Fibroblast of lung (primary cell): Measurements from ENCODE around the gene SMAP1.

Experiments
- EZH2 ChIP-seq: IDR thresholded peaks from 2 replicates; pipeline ENCODE4 v1.5.1; 2012; ENCODE audit warnings: low read length, control low read depth, mild to moderate bottlenecking; ENCODE audit errors: missing control alignments
- TF ChIP-seq, protein P1 (sequence below), 2 donors: IDR thresholded peaks in 1 of 2; conservative IDR thresholded peaks in 1 of 2; 1 replicate in 1 of 2; 2 replicates in 1 of 2; pipeline ENCODE4 v1.5.1; 2011 to 2012; ENCODE audit warnings: low read length in 2 of 2, control low read depth in 1 of 2, inconsistent platforms in 1 of 2, low read depth in 1 of 2, mild to moderate bottlenecking in 1 of 2

DNA sequence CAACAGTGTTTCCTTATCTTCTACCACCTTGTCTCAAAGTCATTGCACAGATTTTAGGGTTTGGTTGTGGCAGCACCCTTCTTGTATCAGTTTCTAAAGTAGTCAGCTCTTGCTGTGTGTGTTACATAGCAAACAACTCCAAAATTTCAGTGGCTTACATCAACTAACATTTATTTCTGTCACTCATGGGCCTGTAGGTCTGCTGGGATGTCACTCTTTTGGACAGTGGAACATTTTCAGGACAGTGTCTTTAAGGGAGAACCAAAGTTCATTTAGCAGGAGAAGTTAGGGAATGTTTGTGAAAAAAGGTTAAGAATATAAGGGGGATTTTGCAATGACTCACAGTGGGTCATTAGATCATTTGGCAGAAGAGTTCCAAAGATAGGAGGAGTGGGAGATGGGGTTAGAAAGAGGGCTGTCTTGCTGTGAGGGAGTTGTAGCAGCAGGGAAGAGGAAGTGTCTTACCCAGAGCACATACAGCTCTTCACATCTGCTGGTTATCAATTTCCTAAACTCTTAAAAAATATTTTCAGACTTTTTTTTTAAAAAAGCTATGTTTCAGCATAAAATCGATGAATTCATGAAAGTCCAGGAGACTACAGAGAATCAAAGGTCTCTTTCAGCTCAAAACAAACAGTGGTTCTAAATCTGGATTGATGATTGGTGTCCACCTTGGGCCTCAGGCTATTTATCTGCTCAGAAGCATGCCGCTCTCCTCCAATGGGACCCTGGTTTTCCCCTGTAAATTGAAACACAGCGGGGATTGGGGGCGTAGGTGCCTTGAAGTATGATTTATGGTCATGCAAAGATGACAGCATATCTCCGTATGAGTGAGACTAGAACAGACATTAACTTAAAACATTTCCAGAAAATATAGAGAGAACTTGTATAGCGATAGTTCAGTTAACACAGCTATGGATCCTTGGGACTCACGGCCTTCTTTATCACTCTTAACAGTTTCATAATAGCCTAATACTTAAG, 171.9 kb downstream of the SMAP1 start:
- TF ChIP-seq, protein P1, sequence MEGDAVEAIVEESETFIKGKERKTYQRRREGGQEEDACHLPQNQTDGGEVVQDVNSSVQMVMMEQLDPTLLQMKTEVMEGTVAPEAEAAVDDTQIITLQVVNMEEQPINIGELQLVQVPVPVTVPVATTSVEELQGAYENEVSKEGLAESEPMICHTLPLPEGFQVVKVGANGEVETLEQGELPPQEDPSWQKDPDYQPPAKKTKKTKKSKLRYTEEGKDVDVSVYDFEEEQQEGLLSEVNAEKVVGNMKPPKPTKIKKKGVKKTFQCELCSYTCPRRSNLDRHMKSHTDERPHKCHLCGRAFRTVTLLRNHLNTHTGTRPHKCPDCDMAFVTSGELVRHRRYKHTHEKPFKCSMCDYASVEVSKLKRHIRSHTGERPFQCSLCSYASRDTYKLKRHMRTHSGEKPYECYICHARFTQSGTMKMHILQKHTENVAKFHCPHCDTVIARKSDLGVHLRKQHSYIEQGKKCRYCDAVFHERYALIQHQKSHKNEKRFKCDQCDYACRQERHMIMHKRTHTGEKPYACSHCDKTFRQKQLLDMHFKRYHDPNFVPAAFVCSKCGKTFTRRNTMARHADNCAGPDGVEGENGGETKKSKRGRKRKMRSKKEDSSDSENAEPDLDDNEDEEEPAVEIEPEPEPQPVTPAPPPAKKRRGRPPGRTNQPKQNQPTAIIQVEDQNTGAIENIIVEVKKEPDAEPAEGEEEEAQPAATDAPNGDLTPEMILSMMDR (conservative IDR thresholded peaks at IDR 0.05 in 1 of 2, IDR thresholded peaks at IDR 0.05 in 1 of 2; ENCODE audit: low read depth in 1 of 2, low read length in 2 of 2), result no peak
- no peak for TF ChIP-seq EZH2
